HFFc6 (cell line): ENCODE data around the gene WRNIP1. TPM values are rescaled to one million over a fixed set of nuclear protein-coding genes. Genes with fewer than 3 reads are reported as not detected.

ENCODE experiments used
- DNase-seq: peaks from one replicate; pipeline ENCODE4 v3.0.0-alpha.2; 2018
- H3K27ac Mint-ChIP-seq: 2 replicates; pipeline ENCODE4 v1.8.0; 2020; ENCODE audit warnings: mild to moderate bottlenecking, mixed read lengths
- H3K27me3 Mint-ChIP-seq: 2 replicates; pipeline ENCODE4 v1.8.0; 2021; ENCODE audit warnings: mild to moderate bottlenecking, moderate library complexity, mixed read lengths; ENCODE audit not compliant: insufficient read depth
- H3K36me3 Mint-ChIP-seq: 2 replicates; pipeline ENCODE4 v1.8.0; 2021; ENCODE audit warnings: low read depth, mixed read lengths
- H3K4me1 Mint-ChIP-seq: 2 replicates; pipeline ENCODE4 v1.8.0; 2020; ENCODE audit warnings: low read depth, mixed read lengths
- H3K4me3 Mint-ChIP-seq: 2 replicates; pipeline ENCODE4 v1.8.0; 2020; ENCODE audit warnings: mild to moderate bottlenecking, moderate library complexity, mixed read lengths
- H3K9me3 Mint-ChIP-seq: 2 replicates; pipeline ENCODE4 v1.8.0; 2020; ENCODE audit warnings: mild to moderate bottlenecking, mixed read lengths
- CTCF ChIP-seq: fragments of 200-600 bp; sonication (generic); IDR thresholded peaks from 2 replicates; pipeline ENCODE4 v1.5.0; 2021; ENCODE audit warnings: antibody characterized with exemption, mild to moderate bottlenecking
- total RNA-seq, 6 experiments: library from RNA; stranded (reverse); fragmentation: NEBNext Ultra II Directional; extraction: Animal tissue kit (Norgen Biotek cat#: 25700); gene quantifications; 2 replicates in 1 of 6; 3 replicates in 5 of 6; pipeline ENCODE4 v1.2.3, GENCODE V29; 2021

WRNIP1 gene
- total RNA-seq, 6 experiments from 2014 or later, result 31.9 to 40.4 (median 33.5) TPM

GRCh38 chr6:2818593-2818992 is 53.4 kb downstream of the WRNIP1 start:
- peak overlapping the region; percentile 53; the same call in 1 of the 2 replicates for H3K4me3 Mint-ChIP-seq
- peaks cover 28% of the 10 kb centered on the region for H3K4me1 Mint-ChIP-seq
- H3K27ac Mint-ChIP-seq, result peak overlapping the region; percentile 86
- no peaks in the 10 kb centered on the region; the same call in 1 of the 2 replicates for H3K27me3 Mint-ChIP-seq
- peak; percentile 17 for DNase-seq
- H3K9me3 Mint-ChIP-seq, result peaks cover 16% of the 10 kb centered on the region
- peaks cover 15% of the 10 kb centered on the region for H3K36me3 Mint-ChIP-seq
- no peak for TF ChIP-seq CTCF

DNA sequence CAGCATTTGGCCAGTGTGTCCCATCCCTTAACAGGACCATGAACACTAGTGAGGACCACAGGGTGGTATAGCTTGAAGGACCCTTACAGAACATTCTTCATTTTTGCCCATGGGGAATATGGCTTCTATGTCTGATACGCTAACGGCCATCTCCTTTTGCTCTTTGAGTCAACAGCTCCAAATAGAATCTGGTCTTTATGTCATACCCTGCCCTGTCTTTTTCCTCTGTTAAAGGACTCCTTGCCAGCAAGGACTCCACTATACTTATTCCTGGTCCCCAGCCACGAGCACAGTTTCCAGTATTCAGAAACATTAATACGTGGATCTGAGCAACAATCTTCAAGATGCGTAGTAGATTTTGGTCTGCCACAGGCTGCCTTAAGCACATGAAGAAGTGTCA is 53.9 kb downstream of the WRNIP1 start:
- Mint-ChIP-seq H3K27me3 (no peaks in the 10 kb centered on the region; the same call in 1 of the 2 replicates), H3K36me3 (peaks cover 15% of the 10 kb centered on the region), H3K4me1 (peaks cover 33% of the 10 kb centered on the region), H3K27ac (peak overlapping the region; percentile 86; the same call in 1 of the 2 replicates), H3K9me3 (peaks cover 16% of the 10 kb centered on the region), H3K4me3 (no peak overlapping the region)
- no peak for DNase-seq
- TF ChIP-seq CTCF, result no peak

DNA sequence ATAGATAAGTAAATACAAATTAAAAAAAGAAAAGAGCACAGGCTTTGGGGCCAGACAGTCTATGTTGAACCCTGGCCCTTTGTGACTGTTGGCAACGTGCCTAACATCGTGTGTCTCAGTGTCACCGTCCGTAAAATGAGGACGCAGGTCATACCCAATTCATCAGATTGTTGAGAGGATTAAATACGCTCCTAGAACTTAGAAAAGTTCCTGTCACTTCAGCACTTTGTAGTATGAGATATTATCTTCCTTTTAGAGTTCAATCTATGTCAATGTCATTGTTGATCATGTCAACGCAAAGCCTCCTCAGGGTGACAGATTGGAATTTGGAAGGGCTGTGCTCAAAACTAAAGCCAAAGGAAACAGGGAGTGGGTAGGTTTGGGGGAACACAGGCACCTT is 54.8 kb downstream of the WRNIP1 start:
- H3K27me3 Mint-ChIP-seq, result no peaks in the 10 kb centered on the region; the same call in none of the 2 replicates
- no peak for DNase-seq
- H3K4me1 Mint-ChIP-seq, result peaks cover 33% of the 10 kb centered on the region
- peaks cover 16% of the 10 kb centered on the region for H3K9me3 Mint-ChIP-seq
- H3K36me3 Mint-ChIP-seq, result peaks cover 15% of the 10 kb centered on the region
- H3K27ac Mint-ChIP-seq, result no peak overlapping the region
- TF ChIP-seq CTCF, result no peak
- H3K4me3 Mint-ChIP-seq, result no peak overlapping the region

DNA sequence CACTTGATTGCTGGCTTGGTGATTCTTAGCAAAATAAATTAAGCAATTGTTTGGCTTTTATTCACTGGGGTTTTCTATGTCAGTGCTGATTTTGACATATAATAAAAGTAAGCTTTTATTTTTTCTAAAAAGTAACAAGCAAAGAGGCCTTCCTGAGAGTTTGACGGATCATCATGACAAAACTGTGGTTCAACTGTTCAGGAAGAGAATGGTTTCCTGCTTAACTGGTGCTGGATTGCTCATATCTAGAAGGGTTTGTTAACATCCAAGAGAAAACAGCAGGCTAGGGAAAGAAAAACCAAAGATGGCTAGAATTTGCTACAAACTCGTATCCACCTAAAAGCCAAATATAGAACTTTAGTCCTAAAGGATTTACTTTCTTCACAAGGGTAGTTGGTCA is 55.2 kb downstream of the WRNIP1 start:
- Mint-ChIP-seq H3K4me1 (peaks cover 33% of the 10 kb centered on the region), H3K4me3 (no peak overlapping the region), H3K27me3 (no peaks in the 10 kb centered on the region; the same call in none of the 2 replicates), H3K9me3 (peaks cover 15% of the 10 kb centered on the region), H3K36me3 (peaks cover 15% of the 10 kb centered on the region), H3K27ac (no peak overlapping the region)
- DNase-seq, result no peak
- TF ChIP-seq CTCF, result no peak

DNA sequence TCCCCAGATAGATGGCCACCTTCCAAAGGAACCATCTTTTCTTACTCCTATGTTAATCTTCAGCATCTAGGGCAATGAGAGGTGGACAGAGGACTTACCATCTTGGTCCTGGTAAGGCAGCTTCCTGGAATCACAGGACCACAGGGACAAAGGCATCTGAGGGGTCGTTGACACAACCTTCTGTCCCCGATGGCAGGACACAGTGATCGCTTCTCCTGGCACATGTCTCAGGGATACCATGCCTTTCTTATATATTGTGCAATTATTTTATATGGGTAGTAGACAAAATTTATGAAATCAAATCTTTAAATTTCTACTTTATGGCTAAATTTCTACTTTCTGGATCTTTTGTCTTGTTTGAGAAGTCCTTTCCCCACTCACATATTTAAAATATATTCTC is 56.4 kb downstream of the WRNIP1 start:
- no peak overlapping the region for H3K4me3 Mint-ChIP-seq
- TF ChIP-seq CTCF, result no peak
- peaks cover 4% of the 10 kb centered on the region for H3K36me3 Mint-ChIP-seq
- H3K27me3 Mint-ChIP-seq, result no peaks in the 10 kb centered on the region; the same call in none of the 2 replicates
- peaks cover 4% of the 10 kb centered on the region for H3K9me3 Mint-ChIP-seq
- H3K27ac Mint-ChIP-seq, result no peak overlapping the region
- no peak for DNase-seq
- H3K4me1 Mint-ChIP-seq, result peaks cover 33% of the 10 kb centered on the region
